Suprapubic skin (tissue), 4 donors: ENCODE measurements around the gene RGS7.

Experiments
- CTCF ChIP-seq, 2 donors: fragments of 200-600 bp in 1 of 2; fragments of 450-650 bp in 1 of 2; sonication (generic) in 1 of 2; IDR thresholded peaks; one replicate each; pipeline ENCODE4 v1.5.1; 2016 to 2019; ENCODE audit warnings: antibody characterized with exemption in 2 of 2, mild to moderate bottlenecking in 1 of 2, moderate library complexity in 1 of 2
- POLR2A ChIP-seq, 2 donors: fragments of 450-650 bp; IDR thresholded peaks; one replicate each; pipeline ENCODE4 v1.6.1; 2017; ENCODE audit warnings: antibody characterized with exemption in 2 of 2, mild to moderate bottlenecking in 2 of 2, moderate library complexity in 2 of 2
- POLR2AphosphoS5 ChIP-seq, 3 donors: sonication (generic); formaldehyde crosslinking; IDR thresholded peaks; one replicate each; pipeline ENCODE4 v1.6.1; 2017; ENCODE audit warnings: antibody characterized with exemption in 3 of 3

- TF ChIP-seq CTCF (IDR thresholded peaks at IDR 0.05) = no peak
- no peak for TF ChIP-seq POLR2A (IDR thresholded peaks at IDR 0.05)
- TF ChIP-seq POLR2AphosphoS5 (IDR thresholded peaks at IDR 0.05) = no peak
These were observed 175.0 kb downstream of the RGS7 start for GRCh38 chr1:241181971-241182370.
